HCT116 (cell line): Measurements from ENCODE around the gene TMEM212.

ENCODE experiments used
- CTCF ChIP-seq, 3 experiments: fragments of 200-600 bp in 1 of 3; sonication (generic) in 1 of 3; IDR thresholded peaks in 2 of 3; conservative IDR thresholded peaks in 1 of 3; 2 replicates each; pipeline ENCODE4 v1.5.1; 2012 to 2017; ENCODE audit warnings: low read depth in 2 of 3, low read length in 2 of 3, antibody characterized with exemption in 1 of 3, borderline replicate concordance in 1 of 3, control low read depth in 1 of 3, mild to moderate bottlenecking in 1 of 3, mixed read lengths in 1 of 3, mixed run types in 1 of 3, moderate library complexity in 1 of 3; ENCODE audit not compliant: insufficient read depth in 1 of 3
- EZH2phosphoT487 ChIP-seq: fragments of 200-600 bp; IDR thresholded peaks from 2 replicates; pipeline ENCODE4 v1.6.1; 2018; ENCODE audit warnings: antibody characterized with exemption, borderline replicate concordance
- POLR2A ChIP-seq: IDR thresholded peaks from 2 replicates; pipeline ENCODE4 v1.7.0; 2011; ENCODE audit warnings: borderline replicate concordance; ENCODE audit not compliant: insufficient read depth, insufficient read length; ENCODE audit errors: extremely low read depth
- SRF ChIP-seq: IDR thresholded peaks from 2 replicates; pipeline ENCODE4 v1.6.1; 2012; ENCODE audit warnings: low read depth
- TCF7L2 ChIP-seq: IDR thresholded peaks from 2 replicates; pipeline ENCODE4 v1.7.0; 2011; ENCODE audit warnings: borderline replicate concordance, inconsistent platforms; ENCODE audit not compliant: insufficient read depth, insufficient read length; ENCODE audit errors: extremely low read depth
- ZFX ChIP-seq: fragments of 450-650 bp; IDR thresholded peaks from 2 replicates; pipeline ENCODE4 v1.6.1; 2017

DNA sequence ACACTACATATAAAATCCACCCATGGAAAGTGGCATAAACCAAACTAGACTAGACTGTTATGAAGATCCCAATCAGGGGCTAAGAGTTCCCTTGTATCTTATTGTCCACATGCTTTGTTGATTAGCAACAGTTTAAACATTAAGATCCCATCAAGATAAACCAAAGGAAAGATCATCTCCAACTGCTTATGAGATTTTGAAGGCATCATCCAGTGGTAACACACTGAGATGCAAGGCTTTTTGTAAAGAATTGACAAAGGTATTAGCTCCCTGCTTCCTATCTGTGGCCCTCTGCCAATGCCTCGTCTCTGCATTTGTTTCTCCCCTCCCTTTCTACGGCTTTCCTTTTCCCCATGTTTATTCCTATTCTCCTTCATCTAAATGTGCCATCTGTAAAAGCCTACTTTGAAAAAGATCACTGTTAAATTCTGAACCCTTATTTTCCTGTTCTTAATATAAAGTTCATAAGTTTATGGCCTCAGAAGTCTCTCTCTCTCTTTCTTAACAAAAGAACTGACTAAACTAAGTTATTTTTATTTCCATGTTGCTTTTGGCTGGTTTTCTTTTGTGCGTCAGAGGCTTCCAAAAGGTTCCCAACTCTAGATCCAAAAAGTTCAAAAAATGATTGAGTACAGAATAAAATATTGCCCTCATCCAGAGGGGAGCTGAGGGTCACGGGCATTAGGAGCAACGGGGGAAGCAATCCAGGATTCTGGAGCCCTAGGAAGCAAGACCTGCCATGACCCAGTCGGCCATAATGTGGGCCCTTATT, 38.3 kb upstream of the TMEM212 start:
- no peak for TF ChIP-seq CTCF (IDR thresholded peaks at IDR 0.05 in 2 of 3, conservative IDR thresholded peaks at IDR 0.05 in 1 of 3; ENCODE audit: borderline replicate concordance in 1 of 3, insufficient read depth in 1 of 3, low read depth in 2 of 3, low read length in 2 of 3)
- TF ChIP-seq SRF, result no peak
- TF ChIP-seq TCF7L2, result no peak
- TF ChIP-seq EZH2phosphoT487, result no peak
- no peak for TF ChIP-seq POLR2A
- no peak for TF ChIP-seq ZFX
